K562 (cell line): Measurements from ENCODE around the gene PFAS. TPM values are rescaled to one million over a fixed set of nuclear protein-coding genes. Genes with fewer than 3 reads are reported as not detected.

Experiments used
- BCL6 ChIP-seq: fragments of 250-450 bp; sonication (Bioruptor Pico); IDR thresholded peaks from 2 replicates; pipeline ENCODE4 v1.4.0; 2020
- C11orf30 ChIP-seq: fragments of 450-650 bp; IDR thresholded peaks from 2 replicates; pipeline ENCODE4 v1.6.1; 2016; ENCODE audit warnings: low read depth, mild to moderate bottlenecking
- EP300 ChIP-seq: IDR thresholded peaks from 2 replicates; pipeline ENCODE4 v1.6.1; 2012; ENCODE audit warnings: low read length, improper control_type of control experiment
- FOXM1 ChIP-seq, 2 experiments: fragments of 450-650 bp in 1 of 2; sonication (generic) in 1 of 2; formaldehyde crosslinking in 1 of 2; IDR thresholded peaks; 2 replicates each; pipeline versions ENCODE4 v1.6.1 to v1.9.0; 2017 to 2022; ENCODE audit warnings: low read depth in 2 of 2, mild to moderate bottlenecking in 2 of 2, missing genetic modification reagents in 1 of 2, moderate library complexity in 1 of 2
- MAZ ChIP-seq, 2 experiments: fragments of 450-650 bp in 1 of 2; sonication (generic) in 1 of 2; formaldehyde crosslinking; IDR thresholded peaks in 1 of 2; conservative IDR thresholded peaks in 1 of 2; 2 replicates each; pipeline versions ENCODE4 v1.4.0 to v1.5.0; 2020; ENCODE audit warnings: mild to moderate bottlenecking in 1 of 2, missing genetic modification reagents in 1 of 2
- NCOA2 ChIP-seq, 2 experiments: fragments of 450-650 bp; IDR thresholded peaks; 2 replicates each; pipeline ENCODE4 v1.6.1; 2018; ENCODE audit warnings: mild to moderate bottlenecking in 2 of 2, moderate library complexity in 1 of 2; ENCODE audit not compliant: partially characterized antibody in 2 of 2
- NFIX ChIP-seq: fragments of 250-450 bp; sonication (Bioruptor Pico); IDR thresholded peaks from 2 replicates; pipeline ENCODE4 v1.4.0; 2020; ENCODE audit warnings: low read depth, mild to moderate bottlenecking, moderate library complexity
- TAF1 ChIP-seq: IDR thresholded peaks from 2 replicates; pipeline ENCODE4 v1.6.1; 2011; ENCODE audit warnings: mild to moderate bottlenecking, low read length, moderate library complexity; ENCODE audit not compliant: insufficient read depth, control insufficient read depth, severe bottlenecking; ENCODE audit errors: extremely low read depth
- TCF7 ChIP-seq: sonication (generic); IDR thresholded peaks from 2 replicates; pipeline ENCODE4 v1.6.1; 2016; ENCODE audit warnings: antibody characterized with exemption, borderline replicate concordance
- TOE1 ChIP-seq, 2 experiments: fragments of 450-650 bp in 1 of 2; sonication (generic) in 1 of 2; formaldehyde crosslinking in 1 of 2; IDR thresholded peaks; 2 replicates each; pipeline versions ENCODE4 v1.7.1 to v1.8.0; 2016 to 2022; ENCODE audit warnings: borderline replicate concordance in 2 of 2, mild to moderate bottlenecking in 2 of 2, antibody characterized with exemption in 1 of 2, inconsistent platforms in 1 of 2, low read depth in 1 of 2, missing genetic modification reagents in 1 of 2, moderate library complexity in 1 of 2
- ZNF263 ChIP-seq: sonication (generic); formaldehyde crosslinking; IDR thresholded peaks from 2 replicates; pipeline ENCODE4 v1.8.0; 2022; ENCODE audit warnings: mild to moderate bottlenecking, missing genetic modification reagents, borderline replicate concordance
- polyA plus RNA-seq, 8 experiments: library from polyadenylated mRNA; depleted of rRNA in 4 of 8; stranded (reverse) in 5 of 8; unstranded in 3 of 8; fragments of >200 nt; fragmentation: Nextera tagmentation in 2 of 8; fragmentation: Illumina TruSeq in 1 of 8; extraction: Ambion mirVana in 2 of 8; extraction: Trizol in 1 of 8; gene quantifications; 2 replicates each; pipeline versions ENCODE4 v1.2.1 to v1.2.3, GENCODE V29; 2011 to 2014; ENCODE audit warnings: inconsistent platforms in 1 of 8, missing spikeins in 1 of 8
- total RNA-seq, 7 experiments: library from RNA; depleted of rRNA in 6 of 7; stranded (reverse); fragments of >200 nt in 6 of 7; fragmentation: Illumina TruSeq in 2 of 7; extraction: Trizol in 2 of 7; gene quantifications; 2 replicates each; pipeline versions ENCODE4 v1.2.1 to v1.2.3, GENCODE V29; 2011 to 2021; ENCODE audit warnings: low replicate concordance in 1 of 7
- TF ChIP-seq, protein P1 (sequence below), 2 experiments: fragments of 450-650 bp; formaldehyde crosslinking in 1 of 2; IDR thresholded peaks; 2 replicates each; pipeline versions ENCODE4 v1.4.0 to v1.6.1; 2014 to 2020; ENCODE audit warnings: mild to moderate bottlenecking in 2 of 2, borderline replicate concordance in 1 of 2, low read depth in 1 of 2

Gene PFAS
- total and polyA plus RNA-seq, 9 of the 15 experiments (the other 6 are each of a cell fraction or from before 2014, with no cell fraction given) = 11.6 to 131 (median 43.9) TPM

- no peak for TF ChIP-seq TOE1 (IDR thresholded peaks at IDR 0.05; ENCODE audit: borderline replicate concordance)
- peak; percentile 81; the same call in 1 of the 2 replicates for TF ChIP-seq TOE1 (CRISPR knock-in tag; IDR thresholded peaks at IDR 0.05; ENCODE audit: borderline replicate concordance, low read depth)
- peak; percentile 45 for TF ChIP-seq C11orf30
- TF ChIP-seq NCOA2 (IDR thresholded peaks at IDR 0.05; ENCODE audit: partially characterized antibody in 2 of 2) = no peak
- no peak; a peak in 2 of 4 replicates for TF ChIP-seq MAZ (CRISPR knock-in tag; conservative IDR thresholded peaks at IDR 0.05 in 1 of 2, IDR thresholded peaks at IDR 0.05 in 1 of 2)
- TF ChIP-seq, protein P1, sequence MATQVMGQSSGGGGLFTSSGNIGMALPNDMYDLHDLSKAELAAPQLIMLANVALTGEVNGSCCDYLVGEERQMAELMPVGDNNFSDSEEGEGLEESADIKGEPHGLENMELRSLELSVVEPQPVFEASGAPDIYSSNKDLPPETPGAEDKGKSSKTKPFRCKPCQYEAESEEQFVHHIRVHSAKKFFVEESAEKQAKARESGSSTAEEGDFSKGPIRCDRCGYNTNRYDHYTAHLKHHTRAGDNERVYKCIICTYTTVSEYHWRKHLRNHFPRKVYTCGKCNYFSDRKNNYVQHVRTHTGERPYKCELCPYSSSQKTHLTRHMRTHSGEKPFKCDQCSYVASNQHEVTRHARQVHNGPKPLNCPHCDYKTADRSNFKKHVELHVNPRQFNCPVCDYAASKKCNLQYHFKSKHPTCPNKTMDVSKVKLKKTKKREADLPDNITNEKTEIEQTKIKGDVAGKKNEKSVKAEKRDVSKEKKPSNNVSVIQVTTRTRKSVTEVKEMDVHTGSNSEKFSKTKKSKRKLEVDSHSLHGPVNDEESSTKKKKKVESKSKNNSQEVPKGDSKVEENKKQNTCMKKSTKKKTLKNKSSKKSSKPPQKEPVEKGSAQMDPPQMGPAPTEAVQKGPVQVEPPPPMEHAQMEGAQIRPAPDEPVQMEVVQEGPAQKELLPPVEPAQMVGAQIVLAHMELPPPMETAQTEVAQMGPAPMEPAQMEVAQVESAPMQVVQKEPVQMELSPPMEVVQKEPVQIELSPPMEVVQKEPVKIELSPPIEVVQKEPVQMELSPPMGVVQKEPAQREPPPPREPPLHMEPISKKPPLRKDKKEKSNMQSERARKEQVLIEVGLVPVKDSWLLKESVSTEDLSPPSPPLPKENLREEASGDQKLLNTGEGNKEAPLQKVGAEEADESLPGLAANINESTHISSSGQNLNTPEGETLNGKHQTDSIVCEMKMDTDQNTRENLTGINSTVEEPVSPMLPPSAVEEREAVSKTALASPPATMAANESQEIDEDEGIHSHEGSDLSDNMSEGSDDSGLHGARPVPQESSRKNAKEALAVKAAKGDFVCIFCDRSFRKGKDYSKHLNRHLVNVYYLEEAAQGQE (IDR thresholded peaks at IDR 0.05; ENCODE audit: borderline replicate concordance) = 0 out of 2 replicates have a peak, but pooled peaks have one; percentile 3
- TF ChIP-seq, protein P1 (CRISPR knock-in tag; IDR thresholded peaks at IDR 0.05; ENCODE audit: low read depth) = no peak
- peak; percentile 71 for TF ChIP-seq TAF1
- no peak for TF ChIP-seq EP300
- TF ChIP-seq TCF7 = no peak
- TF ChIP-seq FOXM1 (IDR thresholded peaks at IDR 0.05; ENCODE audit: low read depth) = peak; percentile 97
- TF ChIP-seq FOXM1 (CRISPR knock-in tag; IDR thresholded peaks at IDR 0.05; ENCODE audit: low read depth) = peak; percentile 92; the same call in 1 of the 2 replicates
- no peak for TF ChIP-seq NFIX (CRISPR knock-in tag)
- no peak for TF ChIP-seq BCL6
- 0 out of 2 replicates have a peak, but pooled peaks have one; percentile 39 for TF ChIP-seq ZNF263
- TF ChIP-seq, all 486 proteins: peak for 103
Measured at GRCh38 chr17:8209907-8210760, 39.0 kb upstream of the PFAS start, which contains the start of gene AURKB (continued).
